Hepatocyte (in vitro differentiated cells): ENCODE data around the gene TRABD2A. TPM values are rescaled to one million over a fixed set of nuclear protein-coding genes. Genes with fewer than 3 reads are reported as not detected.

Experiments
- DNase-seq: peaks from one replicate; pipeline ENCODE4 v3.0.0-alpha.2; 2016; ENCODE audit warnings: low spot score
- H2AFZ ChIP-seq: fragments of 200-600 bp; sonication (generic); 2 replicates; pipeline ENCODE4 v1.6.0; 2016; ENCODE audit warnings: antibody characterized with exemption, mild to moderate bottlenecking
- H3K27ac ChIP-seq: fragments of 200-600 bp; sonication (generic); 2 replicates; pipeline ENCODE4 v1.5.1; 2016; ENCODE audit warnings: mild to moderate bottlenecking
- H3K27me3 ChIP-seq: fragments of 200-600 bp; sonication (generic); 2 replicates; pipeline ENCODE4 v1.6.1; 2016
- H3K36me3 ChIP-seq: fragments of 200-600 bp; sonication (generic); replicated peaks from 2 replicates; pipeline ENCODE4 v1.5.1; 2016; ENCODE audit warnings: low read depth; ENCODE audit not compliant: insufficient read depth
- H3K4me1 ChIP-seq: fragments of 200-600 bp; sonication (generic); 2 replicates; pipeline ENCODE4 v1.5.1; 2016; ENCODE audit warnings: mild to moderate bottlenecking, moderate library complexity; ENCODE audit not compliant: insufficient read depth
- H3K4me2 ChIP-seq: fragments of 200-600 bp; sonication (generic); 2 replicates; pipeline ENCODE4 v1.6.0; 2016
- H3K4me3 ChIP-seq: fragments of 200-600 bp; sonication (generic); 2 replicates; pipeline ENCODE4 v1.5.1; 2016; ENCODE audit warnings: mild to moderate bottlenecking
- H3K79me2 ChIP-seq: fragments of 200-600 bp; sonication (generic); 2 replicates; pipeline ENCODE4 v1.6.0; 2017; ENCODE audit warnings: mild to moderate bottlenecking
- H3K9me2 ChIP-seq: fragments of 200-600 bp; sonication (generic); replicated peaks from 2 replicates; pipeline ENCODE4 v1.6.0; 2017; ENCODE audit warnings: mild to moderate bottlenecking; ENCODE audit not compliant: insufficient read depth
- H3K9me3 ChIP-seq: fragments of 200-600 bp; sonication (generic); 2 replicates; pipeline ENCODE4 v1.5.1; 2016; ENCODE audit warnings: low read depth, mild to moderate bottlenecking
- H4K20me1 ChIP-seq: fragments of 200-600 bp; sonication (generic); 2 replicates; pipeline ENCODE4 v1.6.0; 2016; ENCODE audit warnings: mild to moderate bottlenecking; ENCODE audit not compliant: insufficient read depth, poor library complexity, severe bottlenecking
- CTCF ChIP-seq: fragments of 200-600 bp; sonication (generic); IDR thresholded peaks from 2 replicates; pipeline ENCODE4 v1.5.1; 2016; ENCODE audit warnings: antibody characterized with exemption, mild to moderate bottlenecking; ENCODE audit not compliant: poor library complexity
- EZH2 ChIP-seq: fragments of 200-600 bp; sonication (generic); IDR thresholded peaks from 2 replicates; pipeline ENCODE4 v1.6.1; 2016; ENCODE audit warnings: antibody characterized with exemption, mild to moderate bottlenecking, borderline replicate concordance
- EZH2phosphoT487 ChIP-seq: fragments of 200-600 bp; sonication (generic); IDR thresholded peaks from one replicate; pipeline ENCODE4 v1.6.1; 2018; ENCODE audit warnings: antibody characterized with exemption, mild to moderate bottlenecking, low read depth, moderate library complexity; ENCODE audit not compliant: unreplicated experiment, severe bottlenecking
- WGBS: methylation state at CpG from one replicate; pipeline ENCODE4 v1.1.6; 2016; ENCODE audit warnings: low lambda C conversion rate; ENCODE audit errors: missing lambda C conversion rate; 5-methylcytosine and 5-hydroxymethylcytosine counted together
- polyA plus RNA-seq: library from polyadenylated mRNA; unstranded; fragments of >200 nt; fragmentation: Nextera tagmentation; extraction: Ambion mirVana; gene quantifications from 2 replicates; pipeline ENCODE4 v1.2.1, GENCODE V29; 2016
- total RNA-seq: library from RNA; depleted of rRNA; stranded (reverse); fragments of >200 nt; gene quantifications from 2 replicates; pipeline ENCODE4 v1.2.3, GENCODE V29; 2014

The TRABD2A gene
- 2.2 and 4.1 TPM in 2 replicates for total RNA-seq
- polyA plus RNA-seq = 1.6 and 2.9 TPM in 2 replicates

- no peak within 1 kb of the TSS for H3K27ac ChIP-seq
- H3K27me3 ChIP-seq = peaks cover 54% of the 10 kb centered on the region
- peak within 1 kb of the TSS; percentile 88 for H2AFZ ChIP-seq
- peaks cover 14% of the 10 kb centered on the region for H3K4me1 ChIP-seq
- TF ChIP-seq EZH2 (peak; percentile 82), EZH2phosphoT487 (peak; percentile 1), CTCF (no peak)
- no peaks in the 10 kb centered on the region for H4K20me1 ChIP-seq
- H3K79me2 ChIP-seq = no peaks in the 10 kb centered on the region
- peak; percentile 34 for DNase-seq
- H3K9me2 ChIP-seq = no peaks in the 10 kb centered on the region
- H3K4me3 ChIP-seq = peak within 1 kb of the TSS; percentile 73
- no peaks in the 10 kb centered on the region for H3K36me3 ChIP-seq
- no peaks in the 10 kb centered on the region for H3K9me3 ChIP-seq
- peak within 1 kb of the TSS; percentile 96 for H3K4me2 ChIP-seq
- 2% methylated on average over 53 of the region's 77 CpGs for WGBS
Measured at GRCh38 chr2:84880645-84881521, at the start of gene TRABD2A. Gene TRABD2A (minus strand): TSS chr2:84881084. CDS start chr2:84881039, 45 bp downstream.

DNA sequence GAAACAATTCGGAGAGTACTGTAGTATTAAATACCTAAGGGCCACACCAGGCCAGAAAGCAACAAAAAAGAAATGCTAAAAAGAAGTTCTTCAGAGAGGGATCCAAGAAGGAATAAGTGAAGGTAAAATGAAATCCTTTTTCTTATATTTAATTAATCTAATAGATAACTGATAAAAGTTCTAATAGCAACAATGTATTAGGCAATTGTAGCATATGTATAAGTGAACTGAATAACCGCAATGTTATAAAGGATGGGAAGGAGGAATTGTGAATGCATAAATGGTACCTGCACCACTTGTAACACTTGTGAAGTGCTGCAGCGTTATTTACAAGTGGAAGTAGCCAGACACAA lies 46.4 kb upstream of the TRABD2A start:
- H3K79me2 ChIP-seq = no peaks in the 10 kb centered on the region
- no peak overlapping the region for H3K4me2 ChIP-seq
- H2AFZ ChIP-seq = no peak overlapping the region
- no peaks in the 10 kb centered on the region for H3K36me3 ChIP-seq
- no peaks in the 10 kb centered on the region for H3K27me3 ChIP-seq
- H4K20me1 ChIP-seq = no peaks in the 10 kb centered on the region
- DNase-seq = no peak
- H3K4me1 ChIP-seq = peaks cover 6% of the 10 kb centered on the region
- no peaks in the 10 kb centered on the region for H3K9me3 ChIP-seq
- no peak overlapping the region for H3K27ac ChIP-seq
- H3K4me3 ChIP-seq = no peak overlapping the region
- no peaks in the 10 kb centered on the region for H3K9me2 ChIP-seq
- WGBS = 49% methylated on average over 3 of the region's 3 CpGs
- TF ChIP-seq EZH2phosphoT487 = no peak
- TF ChIP-seq EZH2 = no peak
- no peak for TF ChIP-seq CTCF

DNA sequence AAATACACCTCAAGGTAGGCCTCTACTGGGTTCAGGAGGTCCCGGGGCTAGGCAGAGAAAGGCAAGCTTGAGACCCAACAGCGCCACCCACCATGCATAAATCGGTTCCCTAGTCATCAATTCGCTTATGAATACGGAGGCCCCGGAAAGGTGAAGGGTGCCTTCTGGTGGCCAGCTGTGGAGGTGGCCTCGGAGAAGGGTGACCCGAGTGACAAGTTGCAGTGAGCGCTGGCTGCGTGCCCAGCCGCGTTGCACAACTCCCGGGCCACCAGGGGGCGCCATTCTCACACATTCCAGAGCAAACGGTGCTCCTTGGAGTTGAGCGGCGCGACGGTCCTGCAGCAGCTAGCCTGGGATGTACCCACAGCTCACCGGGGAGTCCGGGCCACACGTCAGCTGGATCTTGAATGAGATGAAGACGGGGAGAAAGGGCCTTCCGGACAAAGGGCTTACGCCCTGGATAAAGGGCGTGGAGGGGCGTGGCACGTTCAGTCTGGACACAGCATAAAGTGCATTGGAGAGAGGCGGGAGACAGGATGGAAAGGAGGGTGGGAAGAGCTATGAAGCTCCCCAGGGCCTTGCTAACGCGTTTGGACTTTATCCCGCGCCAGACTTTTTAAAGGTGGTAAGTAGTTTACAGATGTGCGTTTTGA lies 45.0 kb upstream of the TRABD2A start:
- peak; percentile 96 for DNase-seq

More for the DNA sequence above, 45.0 kb upstream of the TRABD2A start:
- Histone ChIP-seq H3K27ac (no peak overlapping the region), H3K79me2 (no peaks in the 10 kb centered on the region), H3K36me3 (no peaks in the 10 kb centered on the region), H4K20me1 (no peaks in the 10 kb centered on the region), H3K9me3 (no peaks in the 10 kb centered on the region), H3K4me1 (peaks cover 6% of the 10 kb centered on the region), H3K9me2 (no peaks in the 10 kb centered on the region), H3K4me3 (no peak overlapping the region), H3K4me2 (peak overlapping the region; percentile 76), H3K27me3 (no peaks in the 10 kb centered on the region), H2AFZ (peak overlapping the region; percentile 43)
- no peak for TF ChIP-seq EZH2
- TF ChIP-seq CTCF = peak; percentile 98
- 6% methylated on average over 34 of the region's 34 CpGs for WGBS
